CMK (cell line): ENCODE measurements around the gene EIF4G1.
"Not testable (repeated sequence)": the region's sequence is repeated elsewhere in the genome, so short reads cannot be mapped to it uniquely, and the experiment has no call there.

Experiments used
- DNase-seq: peaks from one replicate; pipeline ENCODE4 v3.0.0-alpha.2; 2010; ENCODE audit warnings: low read depth

Gene EIF4G1

DNA sequence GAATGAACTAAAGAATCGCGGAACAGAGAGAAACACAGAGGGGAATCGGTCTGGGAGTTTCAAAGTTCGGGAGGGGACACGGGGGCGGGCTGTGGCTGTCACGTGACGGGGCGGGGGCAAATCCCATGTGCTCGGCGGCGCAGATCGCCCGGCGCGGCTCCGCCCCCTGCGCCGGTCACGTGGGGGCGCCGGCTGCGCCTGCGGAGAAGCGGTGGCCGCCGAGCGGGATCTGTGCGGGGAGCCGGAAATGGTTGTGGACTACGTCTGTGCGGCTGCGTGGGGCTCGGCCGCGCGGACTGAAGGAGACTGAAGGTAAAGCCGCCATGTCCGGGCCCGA is at the start of gene EIF4G1:
TSS of gene EIF4G1 (plus strand) at position 244 of the 337 bp plus-strand sequence. CDS start 1,191 bp downstream, outside the sequence.
- peak; percentile 70 for DNase-seq

GRCh38 chr3:184267249-184267648 is 47.2 kb upstream of the EIF4G1 start:
- not testable (repeated sequence) for DNase-seq

DNA sequence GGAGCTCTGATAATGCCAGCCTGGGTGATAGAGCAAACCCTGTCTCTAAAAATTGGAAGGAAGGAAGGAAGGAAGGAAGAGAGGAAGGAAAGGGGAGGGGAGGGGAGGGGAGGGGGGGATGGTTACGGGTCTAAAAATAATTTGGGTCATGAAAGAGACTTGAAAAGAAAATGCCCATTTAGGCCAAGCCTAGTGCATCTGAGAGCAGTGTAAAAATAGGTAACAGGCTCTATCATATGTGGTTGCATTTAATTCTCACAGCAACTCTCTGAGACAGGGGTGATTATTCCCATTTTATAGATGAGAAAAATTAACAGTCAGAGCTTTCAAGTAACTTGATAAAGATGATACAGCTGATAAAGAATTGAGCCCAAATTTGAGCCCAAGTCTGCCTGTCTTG is 42.1 kb upstream of the EIF4G1 start:
- DNase-seq, result no peak

DNA sequence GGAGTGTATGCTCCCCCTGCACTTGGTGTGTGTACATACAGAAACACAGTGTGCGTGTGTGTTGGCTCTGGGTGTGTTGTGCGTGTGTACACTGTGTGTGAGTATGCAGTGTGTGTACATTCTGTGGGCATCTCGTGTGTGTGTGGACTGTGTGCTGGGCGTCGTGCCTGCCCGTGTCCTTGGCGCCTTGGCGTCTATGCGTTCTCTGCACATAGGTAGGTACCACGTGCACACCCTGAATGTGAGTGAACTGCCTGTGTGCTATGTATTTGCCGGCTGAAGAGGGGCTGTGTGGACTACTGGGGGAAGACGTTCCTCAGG is 39.1 kb upstream of the EIF4G1 start:
- no peak for DNase-seq

DNA sequence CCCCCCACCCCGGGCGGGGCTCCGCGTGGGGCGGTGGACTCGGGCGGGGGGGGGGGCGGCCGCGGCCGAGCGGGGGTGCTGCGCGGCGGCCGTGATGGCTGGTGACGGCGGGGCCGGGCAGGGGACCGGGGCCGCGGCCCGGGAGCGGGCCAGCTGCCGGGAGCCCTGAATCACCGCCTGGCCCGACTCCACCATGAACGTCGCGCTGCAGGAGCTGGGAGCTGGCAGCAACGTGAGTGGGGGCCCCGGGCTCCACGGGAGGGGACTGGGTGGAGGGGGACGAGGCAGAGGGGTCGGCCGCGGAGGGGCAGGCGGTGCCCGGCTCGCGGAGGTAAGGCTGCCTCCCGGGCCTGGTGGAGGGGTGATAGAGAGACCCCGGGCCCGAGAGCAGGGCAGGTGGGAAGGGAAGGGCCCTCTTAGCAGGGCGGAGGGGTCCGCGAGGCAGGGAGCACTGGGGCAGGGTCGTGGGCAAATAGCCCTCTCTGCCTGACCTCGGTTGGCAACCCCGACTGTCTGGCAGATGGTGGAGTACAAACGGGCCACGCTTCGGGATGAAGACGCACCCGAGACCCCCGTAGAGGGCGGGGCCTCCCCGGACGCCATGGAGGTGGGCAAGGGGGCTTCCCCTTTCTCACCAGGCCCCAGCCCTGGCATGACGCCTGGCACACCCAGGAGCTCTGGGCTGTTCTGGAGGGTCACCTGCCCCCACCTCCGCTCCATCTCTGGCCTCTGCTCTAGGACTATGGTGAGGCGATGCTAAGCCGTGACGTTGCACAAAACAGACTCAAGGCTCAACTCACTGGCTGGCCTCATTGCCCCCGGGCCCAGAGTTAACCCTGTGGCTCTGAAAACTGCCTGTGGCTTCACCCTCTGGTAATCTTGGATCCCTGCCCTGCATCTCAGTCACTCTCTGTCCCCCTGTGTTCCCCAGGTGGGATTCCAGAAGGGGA is 38.2 kb upstream of the EIF4G1 start, which contains the start of gene ECE2:
TSS of gene ECE2 (plus strand) at position 62 of the 950 bp plus-strand sequence. CDS start at position 194, 132 bp downstream.
- no peak for DNase-seq

- no peak for DNase-seq
These were observed 37.0 kb upstream of the EIF4G1 start for GRCh38 chr3:184277366-184277765.

DNA sequence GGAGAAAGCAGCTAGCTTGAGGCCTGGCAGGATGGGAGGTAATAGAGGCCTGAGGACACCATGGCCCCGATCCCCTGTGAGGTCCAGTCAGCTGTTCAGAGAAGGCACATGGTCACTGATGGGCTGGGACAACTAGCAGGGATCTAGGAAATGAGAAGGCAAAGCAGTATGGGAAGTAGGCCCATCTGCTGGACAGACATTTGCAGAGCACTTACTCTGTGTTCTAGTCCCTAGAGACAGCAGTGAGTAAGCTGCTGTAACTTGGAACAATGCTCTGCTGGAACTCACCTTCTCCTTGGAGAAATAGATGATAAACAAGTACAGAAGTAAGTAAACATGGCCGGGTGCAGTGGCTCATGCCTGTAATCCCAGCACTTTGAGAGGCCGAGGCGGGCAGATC is 31.5 kb upstream of the EIF4G1 start:
- DNase-seq, result no peak

DNA sequence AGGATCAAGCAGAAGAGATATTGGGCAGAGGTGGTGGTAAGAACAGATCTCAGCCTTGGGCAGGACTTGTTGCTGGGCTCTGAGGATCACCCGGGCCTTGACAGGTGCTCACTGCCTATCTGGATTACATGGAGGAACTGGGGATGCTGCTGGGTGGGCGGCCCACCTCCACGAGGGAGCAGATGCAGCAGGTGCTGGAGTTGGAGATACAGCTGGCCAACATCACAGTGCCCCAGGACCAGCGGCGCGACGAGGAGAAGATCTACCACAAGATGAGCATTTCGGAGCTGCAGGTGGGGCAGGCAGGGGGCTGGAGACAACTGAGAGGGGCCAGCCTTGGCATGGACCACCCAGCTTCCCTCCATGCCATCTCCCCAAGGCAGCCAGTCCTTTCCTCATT is 30.7 kb upstream of the EIF4G1 start:
- no peak for DNase-seq

DNA sequence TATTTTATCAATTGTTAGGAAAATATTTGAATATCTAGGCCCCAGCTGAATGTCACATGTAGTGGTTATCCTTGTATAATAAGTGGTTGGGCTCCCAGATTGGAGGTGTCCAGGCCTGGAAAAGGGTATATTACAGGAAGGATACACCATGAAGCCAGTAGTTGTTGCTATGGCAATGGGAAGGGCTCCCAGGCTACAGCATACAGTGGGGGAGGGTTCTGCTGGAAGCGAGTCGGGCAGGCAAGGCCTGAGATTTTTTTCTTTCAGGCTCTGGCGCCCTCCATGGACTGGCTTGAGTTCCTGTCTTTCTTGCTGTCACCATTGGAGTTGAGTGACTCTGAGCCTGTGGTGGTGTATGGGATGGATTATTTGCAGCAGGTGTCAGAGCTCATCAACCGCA is 29.7 kb upstream of the EIF4G1 start:
- DNase-seq, result no peak

DNA sequence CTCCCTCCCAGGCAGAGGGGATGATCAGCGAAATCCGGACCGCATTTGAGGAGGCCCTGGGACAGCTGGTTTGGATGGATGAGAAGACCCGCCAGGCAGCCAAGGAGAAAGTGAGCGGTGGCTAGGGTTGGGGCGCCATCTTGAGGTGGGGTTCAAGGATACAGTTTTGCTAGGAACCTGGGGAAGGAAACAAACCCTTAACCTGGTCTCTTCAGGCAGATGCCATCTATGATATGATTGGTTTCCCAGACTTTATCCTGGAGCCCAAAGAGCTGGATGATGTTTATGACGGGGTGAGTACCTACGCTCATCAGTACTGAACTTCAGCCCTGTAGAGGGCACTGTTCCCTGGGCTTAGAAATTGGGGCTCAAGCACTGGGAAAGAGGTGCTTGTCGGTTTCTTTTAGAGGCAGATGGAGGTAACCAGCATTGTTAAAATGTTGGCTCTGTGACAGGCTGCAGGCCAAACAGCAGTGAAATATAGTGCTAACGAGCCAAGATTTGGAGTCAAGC is 24.9 kb upstream of the EIF4G1 start:
- DNase-seq, result no peak

- DNase-seq, result no peak
These were observed 24.1 kb upstream of the EIF4G1 start for GRCh38 chr3:184290331-184290730.

- no peak for DNase-seq
These were observed 23.2 kb upstream of the EIF4G1 start for GRCh38 chr3:184291044-184291737.

GRCh38 chr3:184291738-184292445 is 22.5 kb upstream of the EIF4G1 start:
- no peak for DNase-seq

GRCh38 chr3:184295771-184296170 is 18.6 kb upstream of the EIF4G1 start:
- DNase-seq, result no peak

GRCh38 chr3:184296616-184297015 is 17.8 kb upstream of the EIF4G1 start:
- no peak for DNase-seq

DNA sequence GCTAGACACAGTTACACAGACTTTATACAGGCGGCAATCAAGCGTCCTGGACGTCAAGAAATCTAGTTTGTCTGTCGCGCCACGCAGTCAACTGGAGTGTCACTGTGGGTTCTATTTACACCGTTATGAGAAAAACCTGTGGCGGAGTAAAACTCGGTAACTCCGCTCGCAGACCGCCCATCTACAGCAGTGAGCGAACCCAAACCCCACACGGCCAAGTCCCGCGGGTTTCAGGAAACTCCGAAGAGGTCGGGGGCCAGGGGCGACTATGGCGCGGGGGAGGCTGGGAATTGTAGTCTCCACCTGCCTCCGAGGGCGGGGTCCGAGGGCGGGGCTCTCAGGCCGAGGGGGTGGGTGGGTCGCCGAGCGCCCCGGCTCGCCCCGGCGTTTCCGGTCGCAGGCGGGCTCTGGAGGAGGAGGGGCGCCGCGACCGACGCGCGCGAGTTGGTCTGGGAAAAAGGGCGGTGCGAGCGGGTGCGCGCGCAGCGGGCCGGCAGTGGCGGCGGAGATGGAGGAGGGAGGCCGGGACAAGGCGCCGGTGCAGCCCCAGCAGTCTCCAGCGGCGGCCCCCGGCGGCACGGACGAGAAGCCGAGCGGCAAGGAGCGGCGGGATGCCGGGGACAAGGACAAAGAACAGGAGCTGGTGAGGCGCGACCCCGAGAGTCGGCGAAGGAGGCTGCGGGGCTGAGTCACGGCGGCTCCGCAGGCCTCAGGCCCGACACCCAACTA is 15.5 kb upstream of the EIF4G1 start, which contains the start of gene PSMD2:
TSS of gene PSMD2 (plus strand) at position 483 of the 729 bp plus-strand sequence. CDS start at position 509, 26 bp downstream.
- DNase-seq, result peak; percentile 80

GRCh38 chr3:184299488-184300377 is 14.7 kb upstream of the EIF4G1 start:
- DNase-seq, result no peak

DNA sequence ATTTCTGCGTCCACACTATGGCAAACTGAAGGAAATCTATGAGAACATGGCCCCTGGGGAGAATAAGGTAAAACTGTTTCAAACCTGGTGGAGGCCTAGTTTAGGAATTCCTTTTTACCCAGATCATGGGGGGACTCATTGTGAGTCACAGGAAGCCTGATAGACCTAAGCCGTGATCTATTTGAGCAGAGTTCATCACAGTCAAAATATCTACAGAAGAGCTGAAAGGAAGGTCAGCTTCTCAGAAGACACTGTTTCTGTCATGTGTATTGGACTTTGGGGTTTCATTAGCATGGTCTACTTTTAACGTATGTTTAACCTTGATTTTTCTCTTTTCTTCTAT is 14.1 kb upstream of the EIF4G1 start:
- no peak for DNase-seq

DNA sequence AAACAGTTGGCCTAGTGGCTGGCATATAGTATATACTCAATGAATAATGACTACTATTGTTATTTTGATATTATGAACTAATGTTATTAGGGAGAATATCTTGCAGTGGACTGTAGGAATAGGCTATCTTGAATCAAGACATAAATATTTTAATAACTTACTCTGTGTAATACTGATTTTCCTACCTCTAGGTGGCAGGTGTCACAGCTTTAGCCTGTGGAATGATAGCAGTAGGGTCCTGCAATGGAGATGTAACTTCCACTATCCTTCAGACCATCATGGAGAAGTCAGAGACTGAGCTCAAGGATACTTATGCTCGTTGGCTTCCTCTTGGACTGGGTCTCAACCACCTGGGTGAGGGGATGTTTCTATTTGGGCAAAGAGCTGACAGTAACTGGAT is 8.8 kb upstream of the EIF4G1 start:
- no peak for DNase-seq

GRCh38 chr3:184306341-184306972 is 7.9 kb upstream of the EIF4G1 start:
- no peak for DNase-seq
